DOHH2 (cell line): ENCODE results near the gene MUC12.

ENCODE experiments used
- EZH2phosphoT487 ChIP-seq: fragments of 200-600 bp; sonication (generic); IDR thresholded peaks from 2 replicates; pipeline ENCODE4 v1.6.1; 2017; ENCODE audit warnings: borderline replicate concordance, mild to moderate bottlenecking, antibody characterized with exemption, low read length, moderate library complexity, mixed read lengths
- TF ChIP-seq, protein P1 (sequence below): fragments of 200-600 bp; sonication (generic); IDR thresholded peaks from one replicate; pipeline ENCODE4 v1.5.1; 2014; ENCODE audit warnings: antibody characterized with exemption, mild to moderate bottlenecking, low read depth, low read length; ENCODE audit not compliant: poor library complexity, severe bottlenecking

DNA sequence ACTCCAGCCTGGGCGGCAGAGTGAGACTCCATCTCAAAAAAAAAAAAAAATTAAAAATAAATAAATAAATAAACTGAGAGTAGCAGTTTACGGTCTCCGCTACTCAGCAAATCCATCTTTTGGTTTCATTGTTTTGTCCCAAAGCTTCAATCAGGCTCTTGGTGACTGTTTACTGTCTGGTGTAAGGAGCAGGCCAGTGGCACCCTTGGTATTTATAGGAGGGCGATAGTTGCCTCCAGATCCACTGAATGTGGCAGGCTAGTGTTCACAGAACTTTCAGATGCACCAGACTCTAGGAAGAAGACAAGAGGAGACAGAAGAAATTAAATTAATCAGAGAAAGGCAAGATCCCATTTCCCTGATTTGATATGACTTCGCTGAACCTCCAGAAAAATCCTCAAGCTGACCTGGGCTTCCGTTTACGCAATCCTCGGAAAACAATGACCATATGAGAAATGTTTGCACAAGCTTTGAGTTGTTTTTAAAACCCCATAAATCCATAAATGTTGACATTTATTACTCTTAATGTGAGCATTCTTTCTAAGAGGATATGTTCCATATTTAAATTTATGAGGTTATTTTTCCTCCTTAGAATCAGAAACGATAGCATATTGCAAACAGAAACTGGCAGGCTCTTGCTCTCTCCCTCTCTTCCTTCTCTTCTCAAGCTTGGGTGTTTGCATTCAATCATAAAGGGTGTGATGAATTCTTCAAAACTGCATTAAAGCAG, 27.2 kb upstream of the MUC12 start:
- TF ChIP-seq, protein P1, sequence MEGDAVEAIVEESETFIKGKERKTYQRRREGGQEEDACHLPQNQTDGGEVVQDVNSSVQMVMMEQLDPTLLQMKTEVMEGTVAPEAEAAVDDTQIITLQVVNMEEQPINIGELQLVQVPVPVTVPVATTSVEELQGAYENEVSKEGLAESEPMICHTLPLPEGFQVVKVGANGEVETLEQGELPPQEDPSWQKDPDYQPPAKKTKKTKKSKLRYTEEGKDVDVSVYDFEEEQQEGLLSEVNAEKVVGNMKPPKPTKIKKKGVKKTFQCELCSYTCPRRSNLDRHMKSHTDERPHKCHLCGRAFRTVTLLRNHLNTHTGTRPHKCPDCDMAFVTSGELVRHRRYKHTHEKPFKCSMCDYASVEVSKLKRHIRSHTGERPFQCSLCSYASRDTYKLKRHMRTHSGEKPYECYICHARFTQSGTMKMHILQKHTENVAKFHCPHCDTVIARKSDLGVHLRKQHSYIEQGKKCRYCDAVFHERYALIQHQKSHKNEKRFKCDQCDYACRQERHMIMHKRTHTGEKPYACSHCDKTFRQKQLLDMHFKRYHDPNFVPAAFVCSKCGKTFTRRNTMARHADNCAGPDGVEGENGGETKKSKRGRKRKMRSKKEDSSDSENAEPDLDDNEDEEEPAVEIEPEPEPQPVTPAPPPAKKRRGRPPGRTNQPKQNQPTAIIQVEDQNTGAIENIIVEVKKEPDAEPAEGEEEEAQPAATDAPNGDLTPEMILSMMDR = no peak
- no peak for TF ChIP-seq EZH2phosphoT487
